NCI-H128 (cell line): ENCODE measurements around the gene CACNA1E.
A peak's percentile ranks its signal among the peaks of the same experiment; 100 is the strongest.

ENCODE experiments used
- DNase-seq: peaks from one replicate; lab custom pipeline; 2025; ENCODE audit not compliant: unreplicated experiment; lab: John Stamatoyannopoulos, UW

CACNA1E gene

DNA sequence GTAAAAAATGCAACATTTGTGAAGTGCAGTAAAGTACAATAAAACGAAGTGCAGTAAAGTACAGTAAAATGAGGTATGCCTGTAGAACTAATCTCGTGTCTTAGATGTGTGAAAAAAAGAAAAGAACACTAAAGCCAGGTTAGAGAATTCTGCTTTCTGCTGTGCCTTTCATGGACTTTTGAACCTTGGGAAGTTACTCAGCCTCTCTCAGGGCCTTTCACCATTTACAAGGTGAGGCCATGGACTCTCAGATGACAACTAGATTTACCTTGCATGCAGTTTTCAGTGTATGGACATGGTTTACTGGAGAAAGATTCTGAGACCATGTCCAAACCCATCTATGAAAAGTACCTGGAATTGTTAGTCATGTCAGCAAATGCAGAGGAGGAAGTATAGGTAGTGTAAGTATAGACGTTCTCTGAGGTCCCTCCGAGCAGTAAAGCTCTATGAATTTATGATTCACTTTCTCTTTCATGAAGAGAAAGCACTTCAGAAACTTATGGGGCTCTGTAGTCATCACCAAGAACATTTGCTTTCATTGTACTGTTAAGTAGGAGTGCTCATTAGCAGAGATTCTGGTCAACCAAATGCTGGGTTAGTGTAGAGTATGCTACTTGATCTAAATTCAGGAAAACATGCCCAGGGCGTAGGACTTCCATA lies 143.1 kb downstream of the CACNA1E start:
- DNase-seq = no peak

DNA sequence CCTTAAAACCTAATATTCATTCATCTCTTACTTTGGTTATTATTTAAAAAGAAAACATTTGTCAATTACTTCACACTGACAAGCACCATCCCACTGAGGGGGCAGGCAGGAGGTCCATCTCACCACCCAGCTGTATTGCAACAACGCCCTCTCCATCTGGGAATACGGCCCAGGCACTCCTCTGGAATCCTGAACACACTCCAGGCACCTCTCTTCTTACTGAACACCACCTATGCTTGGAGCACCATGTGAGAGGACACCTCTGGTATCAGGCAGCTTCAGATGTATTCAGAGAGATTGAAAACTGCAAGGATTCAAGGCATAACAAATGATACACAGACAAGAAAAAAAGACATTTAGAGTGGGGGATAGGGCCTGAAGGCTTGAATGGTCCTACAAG lies 147.1 kb downstream of the CACNA1E start:
- no peak for DNase-seq

- no peak for DNase-seq
Measured at GRCh38 chr1:181630838-181631237, 147.5 kb downstream of the CACNA1E start.

- DNase-seq = no peak
Measured at GRCh38 chr1:181632492-181632891, 149.2 kb downstream of the CACNA1E start.

- DNase-seq = no peak
Measured at GRCh38 chr1:181632960-181633359, 149.6 kb downstream of the CACNA1E start.

- DNase-seq = no peak
Measured at GRCh38 chr1:181635110-181635509, 151.8 kb downstream of the CACNA1E start.

DNA sequence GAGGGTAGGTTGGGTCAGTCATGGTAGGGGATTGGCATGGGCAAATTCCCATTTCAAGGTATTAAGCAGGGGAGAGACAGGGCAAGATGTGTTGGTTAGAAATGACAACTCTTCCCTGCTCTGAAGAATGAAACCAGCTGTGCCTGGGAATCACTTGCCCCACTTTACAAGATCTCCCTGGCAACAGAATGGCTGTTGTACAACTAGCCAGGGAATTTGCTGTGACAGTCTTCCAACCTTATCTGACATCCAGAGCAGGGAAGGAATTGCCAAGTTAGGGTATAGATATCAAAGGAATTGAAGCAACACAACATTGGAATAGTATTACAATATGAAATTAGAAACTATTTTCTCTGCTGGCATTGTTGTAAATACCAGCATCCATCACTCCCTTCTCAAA lies 154.7 kb downstream of the CACNA1E start:
- no peak for DNase-seq

DNA sequence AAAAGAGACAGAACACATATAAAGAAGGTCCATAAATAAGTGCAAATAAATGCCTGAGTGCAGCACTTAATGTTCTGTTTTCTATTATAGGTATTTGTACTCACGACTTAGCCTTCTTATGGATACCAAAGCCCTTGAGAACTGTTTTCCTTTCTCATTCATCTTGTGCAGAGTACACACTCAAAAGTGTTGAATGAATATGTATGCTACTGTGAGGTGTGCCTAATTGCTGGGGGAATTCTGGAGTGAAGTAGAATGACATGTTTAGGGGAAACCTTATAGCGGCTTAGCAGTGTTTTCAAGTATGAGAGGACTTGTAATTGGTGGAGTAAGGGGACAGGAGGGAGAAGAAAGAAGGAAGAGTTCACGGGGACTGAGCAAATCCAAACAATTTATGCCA lies 157.6 kb downstream of the CACNA1E start:
- DNase-seq = peak; percentile 18

- DNase-seq = no peak
Measured at GRCh38 chr1:181643631-181644030, 160.3 kb downstream of the CACNA1E start.

- no peak for DNase-seq
Measured at GRCh38 chr1:181645171-181645570, 161.9 kb downstream of the CACNA1E start.

DNA sequence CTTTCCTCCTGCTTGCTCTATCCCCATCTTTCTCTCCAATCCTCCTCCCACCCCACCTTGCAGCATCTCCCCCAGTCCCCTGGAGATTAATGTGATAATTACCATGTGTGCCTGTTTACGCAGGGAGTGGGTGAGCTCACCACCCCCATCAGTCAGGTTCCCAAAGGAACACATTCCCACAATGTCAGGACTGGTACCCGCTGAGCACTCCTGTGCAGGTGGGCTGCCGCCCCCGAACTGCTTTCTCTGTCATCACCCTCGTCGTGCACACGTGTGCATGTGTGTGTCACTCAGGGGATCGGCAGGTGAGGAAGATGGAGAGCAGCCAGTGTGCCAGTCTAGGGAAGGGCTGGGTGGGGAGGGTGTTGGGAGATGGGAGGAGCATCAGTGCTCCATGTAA lies 163.4 kb downstream of the CACNA1E start:
- no peak for DNase-seq

GRCh38 chr1:181647314-181648035 lies 164.2 kb downstream of the CACNA1E start:
- DNase-seq = no peak

GRCh38 chr1:181651276-181651675 lies 168.0 kb downstream of the CACNA1E start:
- DNase-seq = no peak

DNA sequence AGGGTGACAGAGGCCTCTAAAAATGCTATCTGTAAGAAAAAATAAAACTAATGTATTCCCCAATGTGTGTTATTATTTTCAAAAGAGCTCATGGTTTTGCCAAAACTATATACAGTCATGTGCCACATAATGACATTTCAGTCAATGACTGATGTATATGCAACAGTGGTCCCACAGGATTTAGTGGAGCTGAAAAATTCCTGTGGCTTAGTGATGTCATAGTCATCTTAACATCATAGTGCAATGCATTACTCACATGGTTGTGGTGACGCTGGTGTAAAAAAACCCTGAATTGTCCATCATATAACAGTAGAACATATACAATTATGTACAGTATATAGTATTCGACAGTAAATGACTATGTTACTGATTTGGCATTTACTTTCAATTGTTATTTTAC lies 172.4 kb downstream of the CACNA1E start:
- DNase-seq = no peak

- no peak for DNase-seq
Measured at GRCh38 chr1:181656491-181656890, 173.2 kb downstream of the CACNA1E start.

GRCh38 chr1:181658581-181658980 lies 175.3 kb downstream of the CACNA1E start:
- DNase-seq = no peak

DNA sequence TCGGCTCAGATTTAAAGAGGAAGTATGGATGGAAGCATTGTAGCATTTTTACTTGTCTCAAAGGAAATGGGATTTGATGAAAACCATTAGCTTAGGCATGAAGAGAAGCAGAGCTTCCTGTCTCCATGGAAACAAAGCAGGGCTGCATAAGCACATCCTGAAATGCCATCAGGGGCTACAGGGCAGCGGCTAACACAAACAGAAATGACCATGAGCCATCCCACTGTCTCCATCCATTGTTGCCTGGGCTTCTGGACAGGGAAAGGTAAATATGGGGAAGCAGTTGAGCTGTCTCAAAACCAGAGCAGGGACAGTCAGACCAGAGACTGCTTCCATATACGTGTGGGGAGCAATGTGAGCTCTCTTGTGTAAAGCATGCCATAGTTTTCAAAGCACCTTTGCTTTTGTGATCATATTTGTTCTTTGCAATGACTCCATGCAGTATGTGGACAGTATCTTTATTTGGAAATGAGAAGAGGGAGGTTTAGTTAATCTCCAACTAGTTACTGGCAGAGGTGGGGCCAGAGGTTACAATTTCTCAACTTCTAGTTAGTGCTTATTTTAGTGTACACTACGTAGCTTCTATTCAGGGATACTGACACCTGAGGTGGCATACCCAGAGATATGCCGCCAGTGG lies 176.1 kb downstream of the CACNA1E start:
- DNase-seq = no peak

- DNase-seq = no peak
Measured at GRCh38 chr1:181660621-181661020, 177.3 kb downstream of the CACNA1E start.

GRCh38 chr1:181661569-181661968 lies 178.3 kb downstream of the CACNA1E start:
- no peak for DNase-seq

GRCh38 chr1:181662606-181663005 lies 179.3 kb downstream of the CACNA1E start:
- DNase-seq = no peak

- DNase-seq = no peak
Measured at GRCh38 chr1:181664543-181664942, 181.2 kb downstream of the CACNA1E start.

DNA sequence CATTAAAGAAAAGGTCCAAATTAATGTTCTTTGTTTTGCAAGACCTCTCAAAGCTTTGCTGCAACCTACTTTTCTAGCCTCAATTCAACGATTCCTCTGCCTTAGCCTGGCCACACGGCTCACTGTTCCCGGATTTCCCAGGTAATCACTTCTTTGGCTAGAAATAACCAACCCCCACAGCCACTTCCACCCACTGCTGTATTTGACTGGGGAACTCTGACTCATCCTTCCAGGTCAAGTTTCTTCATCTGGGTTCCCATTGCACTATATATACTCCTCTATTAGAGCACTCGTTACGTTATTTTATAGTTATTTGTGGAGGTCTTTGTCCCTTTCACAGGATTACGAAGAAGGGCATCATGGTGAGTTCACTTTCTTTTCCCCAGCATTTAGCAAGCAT lies 185.9 kb downstream of the CACNA1E start:
- no peak for DNase-seq
